HepG2 (cell line): Measurements from ENCODE around the gene IGSF21. TPM values are rescaled to one million over a fixed set of nuclear protein-coding genes. Genes with fewer than 3 reads are reported as not detected.

Experiments
- ATAC-seq: fragments of 200-7000 bp; cut with Tn5 transposase; 3 replicates; pipeline ENCODE4 v1.9.1; 2020; ENCODE audit warnings: mild to moderate bottlenecking, moderate library complexity
- BruUV-seq: library from RNA; stranded (reverse); fragments of 400-500 nt; replicated peaks from 2 replicates; lab custom pipeline; 2021; lab: Mats Ljungman, UMichigan
- CTCF ChIA-PET: fragments of 300-600 bp; formaldehyde crosslinking; extraction: SDS; loops from one replicate; lab custom pipeline; 2021; ENCODE audit warnings: low total read pairs, inconsistent platforms, low intra/inter-chr PET ratio; lab: Yijun Ruan, JAX
- POLR2A ChIA-PET: fragments of 350-600 bp; sonication (Branson Sonifier 250); formaldehyde crosslinking; loops from one replicate; lab custom pipeline; 2020; ENCODE audit warnings: antibody characterized with exemption, inconsistent platforms; lab: Yijun Ruan, JAX
- DNase-seq: peaks from one replicate; pipeline ENCODE4 v3.0.0-alpha.2; 2015; ENCODE audit warnings: low spot score
- FAIRE-seq: peaks from 3 replicates; lab custom pipeline; 2011; peaks lifted over from hg19 to GRCh38; lab: Jason Lieb, UNC
- H2AFZ ChIP-seq: one replicate; pipeline ENCODE4 v1.6.1; 2011; ENCODE audit warnings: low read length, inconsistent platforms
- H3K27ac ChIP-seq: fragments of 300-600 bp; 3 replicates; pipeline ENCODE4 v1.8.0; 2011; ENCODE audit warnings: mixed run types, mild to moderate bottlenecking, mixed read lengths, low read length, inconsistent platforms; ENCODE audit not compliant: insufficient read depth; ENCODE audit errors: extremely low read length
- H3K27me3 ChIP-seq, 2 experiments: fragments of 200-600 bp in 1 of 2; 2 replicates in 1 of 2; 3 replicates in 1 of 2; pipeline versions ENCODE4 v1.6.0 to v1.8.0; 2011; ENCODE audit warnings: low read length in 2 of 2, mild to moderate bottlenecking in 2 of 2, moderate library complexity in 2 of 2, inconsistent platforms in 1 of 2; ENCODE audit not compliant: insufficient read depth in 2 of 2, control insufficient read depth in 1 of 2
- H3K36me3 ChIP-seq, 2 experiments: fragments of 200-600 bp in 1 of 2; replicated peaks in 1 of 2; 2 replicates in 1 of 2; 3 replicates in 1 of 2; pipeline versions ENCODE4 v1.5.1 to v1.8.0; 2011; ENCODE audit warnings: low read length in 2 of 2, inconsistent platforms in 1 of 2; ENCODE audit not compliant: insufficient read depth in 2 of 2, control insufficient read depth in 1 of 2
- H3K4me1 ChIP-seq: 2 replicates; pipeline ENCODE4 v1.5.1; 2012; ENCODE audit warnings: low read length, inconsistent platforms; ENCODE audit not compliant: insufficient read depth
- H3K4me2 ChIP-seq: 2 replicates; pipeline ENCODE4 v1.6.0; 2011; ENCODE audit warnings: low read depth, low read length, inconsistent platforms
- H3K4me3 ChIP-seq, 3 experiments: fragments of 200-600 bp in 1 of 3; sonication (generic), shearing (Covaris generic) in 1 of 3; replicated peaks in 1 of 3; 2 replicates each; pipeline ENCODE4 v1.5.1; 2011 to 2016; ENCODE audit warnings: low read length in 3 of 3, inconsistent platforms in 2 of 3, low read depth in 2 of 3, mild to moderate bottlenecking in 2 of 3, control low read depth in 1 of 3, mixed read lengths in 1 of 3; ENCODE audit not compliant: insufficient read depth in 1 of 3
- H3K79me2 ChIP-seq: one replicate; pipeline ENCODE4 v1.6.1; 2011; ENCODE audit warnings: low read length, inconsistent platforms; ENCODE audit not compliant: insufficient read depth
- H3K9ac ChIP-seq: 2 replicates; pipeline ENCODE4 v1.6.0; 2011; ENCODE audit warnings: mild to moderate bottlenecking, low read depth, low read length, inconsistent platforms; ENCODE audit not compliant: insufficient read depth
- H3K9me3 ChIP-seq: 2 replicates; pipeline ENCODE4 v1.5.1; 2012; ENCODE audit warnings: mild to moderate bottlenecking, low read length
- H4K20me1 ChIP-seq: 2 replicates; pipeline ENCODE4 v1.6.0; 2011; ENCODE audit warnings: inconsistent platforms, mild to moderate bottlenecking, low read length, moderate library complexity; ENCODE audit not compliant: insufficient read depth
- CCDC6 ChIP-seq: sonication (generic); formaldehyde crosslinking; IDR thresholded peaks from 2 replicates; pipeline ENCODE4 v1.8.1; 2022; ENCODE audit warnings: mild to moderate bottlenecking, missing genetic modification reagents, moderate library complexity
- MNT ChIP-seq: fragments of 450-650 bp; IDR thresholded peaks from 2 replicates; pipeline ENCODE4 v1.6.1; 2016
- PRDM15 ChIP-seq: sonication (generic); formaldehyde crosslinking; IDR thresholded peaks from 2 replicates; pipeline ENCODE4 v1.4.0; 2020; ENCODE audit warnings: missing genetic modification reagents
- RARA ChIP-seq: IDR thresholded peaks from 2 replicates; pipeline ENCODE4 v1.6.1; 2016; ENCODE audit warnings: missing genetic modification reagents, missing compliant biosample characterization
- WGBS: methylation state at CpG from one replicate; pipeline ENCODE4 v1.1.6; 2017; ENCODE audit warnings: low lambda C conversion rate; 5-methylcytosine and 5-hydroxymethylcytosine counted together
- in situ Hi-C: cut with HindIII; loops from 2 replicates; pipeline ENCODE4 v1.10.0; 2017; ENCODE audit warnings: low pct_unique_long_range_greater_than_20kb; ENCODE audit not compliant: extremely low pct_ligation_motif_present
- intact Hi-C: fragments of 100-400 bp; cut with micrococcal nuclease; formaldehyde crosslinking; loops from one replicate; pipeline ENCODE4 v1.10.0; 2022; ENCODE audit not compliant: unreplicated experiment
- polyA plus RNA-seq, 8 experiments: library from polyadenylated mRNA; depleted of rRNA in 3 of 8; stranded (reverse) in 7 of 8; unstranded in 1 of 8; fragments of >200 nt; fragmentation: Illumina TruSeq in 4 of 8; extraction: Trizol in 4 of 8; gene quantifications; 2 replicates each; pipeline versions ENCODE4 v1.2.1 to v1.2.3, GENCODE V29; 2011 to 2016; ENCODE audit warnings: low read depth in 4 of 8, missing spikeins in 1 of 8, mixed read lengths in 1 of 8; ENCODE audit not compliant: insufficient read depth in 1 of 8
- total RNA-seq, 5 experiments: library from RNA; depleted of rRNA; stranded (reverse); fragments of >200 nt; fragmentation: Illumina TruSeq; extraction: Trizol; gene quantifications; 2 replicates each; pipeline ENCODE4 v1.2.3, GENCODE V29; 2016; ENCODE audit warnings: low read depth in 1 of 5

The IGSF21 gene
- total and polyA plus RNA-seq, 2 of the 13 experiments (the other 11 are each of a cell fraction or from before 2014, with no cell fraction given), result not detected

- no peak for TF ChIP-seq RARA (CRISPR knock-in tag)
- peak; percentile 89 for TF ChIP-seq PRDM15 (CRISPR knock-in tag)
Measured at GRCh38 chr1:18333220-18333619, 225.6 kb downstream of the IGSF21 start.

GRCh38 chr1:18336801-18337200 lies 229.2 kb downstream of the IGSF21 start:
- Histone ChIP-seq H3K4me1 (no peaks in the 10 kb centered on the region), H3K79me2 (no peaks in the 10 kb centered on the region), H4K20me1 (no peaks in the 10 kb centered on the region), H3K4me2 (no peak overlapping the region), H3K9me3 (no peaks in the 10 kb centered on the region), H2AFZ (no peak overlapping the region), H3K9ac (no peak overlapping the region), H3K27ac (no peak overlapping the region), H3K36me3 (no peaks in the 10 kb centered on the region), H3K4me3 (no peak overlapping the region), H3K27me3 (peaks cover 1 to 35% of the 10 kb centered on the region in 2 experiments; a peak in 4 of 5 replicates)
- no TSS peak for BruUV-seq
- ChIA-PET CTCF (no interaction called here), POLR2A (no interaction called here)
- DNase-seq (no peak), FAIRE-seq (no peak), ATAC-seq (no peak)
- in situ Hi-C loops (no loop called here), intact Hi-C loops (no loop called here)
- TF ChIP-seq CCDC6 (CRISPR knock-in tag) (no peak), MNT (peak; percentile 6; the same call in 1 of the 2 replicates)
- 4% methylated on average over 4 of the region's 4 CpGs for WGBS

More at GRCh38 chr1:18333220-18333619, 225.6 kb downstream of the IGSF21 start:
- ATAC-seq (no peak), DNase-seq (no peak), FAIRE-seq (no peak)
- in situ Hi-C loops (no loop called here), intact Hi-C loops (no loop called here)
- ChIA-PET POLR2A (no interaction called here), CTCF (no interaction called here)
- BruUV-seq, result no TSS peak
- Histone ChIP-seq H2AFZ (no peak overlapping the region), H3K9ac (no peak overlapping the region), H3K27me3 (peaks cover 1 to 25% of the 10 kb centered on the region in 2 experiments; a peak in 3 of 5 replicates), H3K9me3 (no peaks in the 10 kb centered on the region), H3K79me2 (no peaks in the 10 kb centered on the region), H4K20me1 (no peaks in the 10 kb centered on the region), H3K4me2 (no peak overlapping the region), H3K36me3 (no peaks in the 10 kb centered on the region), H3K27ac (no peak overlapping the region), H3K4me3 (no peak overlapping the region), H3K4me1 (no peaks in the 10 kb centered on the region)
- WGBS, result 10% methylated on average over 2 of the region's 3 CpGs
